Limb (tissue), 2 donors: Measurements from ENCODE around the gene KRT13.
"Not testable (repeated sequence)": the region's sequence is repeated elsewhere in the genome, so short reads cannot be mapped to it uniquely, and the experiment has no call there.

Experiments
- DNase-seq, 2 donors: peaks; one replicate each; pipeline ENCODE4 v3.0.0-alpha.2; 2016; ENCODE audit errors: extremely low spot score in 2 of 2

The KRT13 gene

GRCh38 chr17:41505007-41505808 lies at the start of gene KRT13:
Gene KRT13 (minus strand): TSS chr17:41505612. CDS start chr17:41505550, 62 bp downstream.
- DNase-seq: no peak

DNA sequence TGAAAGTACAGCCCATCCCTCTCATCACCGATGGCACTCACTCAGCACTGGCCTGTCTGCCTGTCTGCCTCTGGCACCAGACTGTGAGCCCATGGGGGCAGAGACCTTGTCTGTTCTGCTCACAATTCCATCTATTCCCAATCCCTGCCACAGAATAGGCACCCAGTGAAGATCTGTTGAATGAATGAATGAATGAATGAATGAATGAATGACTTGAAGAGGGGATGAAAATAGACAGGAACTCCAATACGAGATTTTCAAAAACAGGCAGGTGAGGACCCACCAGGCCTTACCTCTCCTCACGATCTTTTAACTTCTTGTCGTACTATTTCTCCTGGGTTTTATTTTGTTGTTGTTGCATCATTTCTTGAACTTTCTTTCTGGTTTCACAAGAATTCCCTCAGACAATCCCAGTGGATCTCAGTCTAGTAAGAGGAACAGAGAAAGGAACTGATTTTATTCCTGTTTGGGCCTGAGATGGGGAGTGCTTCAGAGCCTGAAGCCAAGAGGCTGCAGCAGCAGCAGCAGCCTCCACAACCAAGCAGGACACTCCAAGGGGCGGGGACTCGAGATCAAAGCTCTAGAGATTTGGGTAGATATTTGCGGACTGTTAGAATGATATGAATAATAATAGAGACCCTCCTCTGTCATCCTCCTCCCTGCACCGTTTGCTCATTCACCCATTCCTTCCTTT lies 48.7 kb upstream of the KRT13 start:
- no peak for DNase-seq

DNA sequence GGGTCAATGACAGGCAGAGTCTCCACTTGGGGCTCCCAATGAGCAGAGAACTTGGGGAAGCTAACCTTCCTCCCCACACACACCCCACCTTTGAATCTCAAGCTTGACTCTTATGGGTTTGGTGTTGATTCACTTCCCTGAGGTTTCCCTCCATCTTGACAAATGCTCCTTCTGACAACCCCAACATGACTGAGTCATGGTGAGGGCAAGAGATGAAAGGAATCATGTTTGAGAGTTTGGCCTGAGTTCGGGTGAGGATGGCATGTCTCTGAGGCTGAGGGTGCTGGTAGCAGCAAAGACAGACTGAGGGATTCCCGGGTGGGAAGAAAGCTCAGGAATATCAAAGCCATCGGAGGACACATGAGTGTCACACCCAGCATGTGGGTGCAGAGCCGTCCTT lies 47.8 kb upstream of the KRT13 start:
- no peak for DNase-seq

GRCh38 chr17:41552455-41552854 lies 47.0 kb upstream of the KRT13 start:
- no peak for DNase-seq

DNA sequence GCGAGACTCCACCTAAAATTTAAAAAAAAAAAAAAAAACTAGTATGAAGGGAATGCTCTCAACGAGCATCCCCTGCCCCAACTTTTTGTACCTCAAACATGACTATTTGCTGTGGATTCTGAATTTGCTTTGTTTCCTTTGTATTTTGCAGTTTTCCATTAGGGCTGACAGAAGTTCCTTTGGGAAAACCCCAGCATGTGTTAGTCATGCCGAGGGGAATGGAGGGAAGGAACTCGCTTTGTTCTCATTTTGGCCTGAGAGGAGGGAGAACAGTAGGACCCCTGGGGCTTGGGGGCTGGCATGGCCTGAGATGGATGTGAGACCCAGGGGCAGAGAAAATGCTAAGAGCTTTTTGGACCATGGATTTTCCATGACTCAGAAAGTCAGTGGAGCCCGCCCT lies 46.0 kb upstream of the KRT13 start:
- DNase-seq: no peak

GRCh38 chr17:41549596-41550039 lies 44.2 kb upstream of the KRT13 start:
- DNase-seq: no peak

GRCh38 chr17:41548844-41549595 lies 43.6 kb upstream of the KRT13 start:
- DNase-seq: peak; percentile 88 to 89

DNA sequence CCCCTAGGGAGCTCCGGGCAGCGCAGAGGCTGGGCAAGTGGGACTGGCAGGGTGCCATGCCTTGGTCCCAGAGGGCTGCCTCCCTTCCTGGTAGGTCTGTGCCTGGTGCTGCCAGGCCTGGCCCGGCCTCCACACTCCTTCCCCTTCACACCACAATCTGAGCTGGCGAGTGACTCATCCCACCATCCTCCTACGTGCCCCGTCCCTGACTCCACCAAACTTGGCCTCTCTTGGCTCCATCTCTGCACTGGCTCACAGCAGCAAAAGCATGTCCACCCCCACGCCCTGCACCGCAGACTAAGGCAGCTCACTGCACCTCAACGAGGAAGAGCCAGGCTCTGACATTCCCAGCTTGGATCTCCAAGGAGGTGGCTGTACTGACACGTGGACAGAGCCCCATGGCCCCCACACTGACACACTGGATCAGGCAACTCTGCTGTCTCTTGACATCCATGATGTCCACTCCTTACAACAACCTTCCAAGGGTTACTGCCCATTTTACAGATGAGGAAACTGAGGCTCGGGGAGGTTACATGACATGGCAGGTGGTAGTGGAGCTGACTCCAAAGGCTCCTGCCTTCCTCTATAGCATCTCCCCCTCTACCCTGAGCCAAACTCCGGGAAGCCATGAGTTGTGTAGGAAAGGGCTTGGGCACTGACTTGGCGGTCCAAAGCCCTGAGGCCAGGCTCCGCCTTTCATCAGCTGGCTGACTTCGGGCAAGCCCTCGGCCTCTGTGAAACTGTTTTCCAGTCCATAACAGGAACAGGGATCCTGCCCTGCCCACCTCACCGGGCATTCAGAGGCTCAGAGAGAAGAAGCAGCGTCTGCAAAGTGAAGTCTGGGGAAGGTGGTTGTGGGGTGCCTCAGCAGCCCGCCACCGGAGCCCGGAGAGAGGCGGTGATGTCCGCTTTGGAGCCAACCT lies 42.8 kb upstream of the KRT13 start:
- peak; percentile 9 to 54 for DNase-seq

- no peak for DNase-seq
Measured at GRCh38 chr17:41547378-41547841, 42.0 kb upstream of the KRT13 start.

DNA sequence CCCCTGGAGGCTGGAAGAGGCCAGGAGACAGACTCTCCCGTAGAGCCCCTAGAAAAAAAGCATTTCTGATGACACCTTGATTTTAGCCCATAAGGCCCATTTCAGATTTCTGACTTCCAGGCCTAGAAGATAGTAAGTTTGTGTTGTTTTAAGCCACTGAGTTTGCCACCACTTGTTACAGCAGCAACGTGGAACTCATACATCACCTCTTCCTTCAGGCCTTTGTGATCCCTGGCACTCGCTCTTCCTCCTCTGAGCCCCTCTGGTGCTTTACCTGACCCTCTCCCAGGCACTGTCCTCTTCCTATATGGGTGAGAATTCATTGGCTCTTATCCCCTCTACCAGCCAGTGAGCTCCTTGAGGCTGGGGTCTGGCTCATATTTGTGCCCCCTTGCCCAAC lies 41.4 kb upstream of the KRT13 start:
- no peak for DNase-seq

GRCh38 chr17:41545829-41546410 lies 40.5 kb upstream of the KRT13 start:
- no peak for DNase-seq

DNA sequence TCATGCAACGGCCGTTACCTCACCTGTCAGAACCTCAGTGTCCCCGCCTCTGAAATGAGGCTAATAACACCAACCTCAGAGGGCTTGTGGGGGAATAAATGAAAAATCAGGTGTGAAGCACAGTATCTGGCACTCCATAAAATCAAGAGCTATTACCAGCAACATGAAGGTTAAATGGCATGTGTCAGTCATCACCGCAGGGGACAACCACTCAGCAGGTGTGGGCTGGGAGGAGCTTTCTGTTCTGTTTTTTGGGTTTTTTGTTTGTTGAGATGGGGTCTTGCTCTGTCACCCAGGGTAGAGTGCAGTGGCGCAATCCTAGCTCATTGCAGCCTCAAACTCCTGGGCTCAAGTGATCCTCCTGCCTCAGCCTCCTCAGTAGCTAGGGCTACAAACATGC lies 39.5 kb upstream of the KRT13 start:
- DNase-seq: no peak

DNA sequence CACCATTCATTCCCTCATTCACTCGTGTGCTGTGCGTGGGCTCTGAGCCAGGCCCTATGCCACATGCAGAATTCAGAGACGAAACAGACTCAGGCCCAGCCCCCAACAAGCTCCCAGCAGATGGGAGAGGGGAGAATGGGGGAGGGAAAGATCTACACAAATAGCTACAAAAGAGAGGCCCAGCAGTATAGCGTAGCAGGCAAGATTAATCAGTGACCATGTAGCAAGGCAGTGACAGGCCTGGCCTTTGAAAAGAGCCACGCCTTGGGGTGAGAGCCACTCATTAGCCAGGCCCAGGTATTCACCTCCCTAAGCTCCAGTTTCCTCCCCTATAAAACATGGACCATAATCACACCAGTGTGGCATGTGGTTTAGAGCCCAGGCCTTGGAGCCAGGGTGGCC lies 39.1 kb upstream of the KRT13 start:
- DNase-seq: peak in 1 of 2 donors; percentile 27

DNA sequence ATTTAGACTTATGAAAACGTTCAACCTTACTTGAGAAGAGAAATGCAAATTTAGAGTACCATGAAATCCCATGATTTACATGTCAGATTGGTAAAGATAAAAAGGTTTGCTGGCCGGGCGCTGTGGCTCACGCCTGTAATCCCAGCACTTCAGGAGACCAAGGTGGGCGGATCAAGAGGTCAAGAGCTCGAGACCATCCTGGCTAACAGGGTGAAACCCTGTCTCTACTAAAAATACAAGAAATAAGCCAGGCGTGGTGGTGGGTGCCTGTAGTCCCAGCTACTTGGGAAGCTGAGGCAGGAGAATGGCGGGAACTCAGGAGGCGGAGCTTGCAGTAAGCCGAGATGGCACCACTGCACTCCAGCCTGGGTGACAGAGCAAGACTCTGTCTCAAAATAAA lies 37.4 kb upstream of the KRT13 start:
- not testable (repeated sequence) for DNase-seq

- DNase-seq: no peak
Measured at GRCh38 chr17:41542357-41542756, 36.9 kb upstream of the KRT13 start.

DNA sequence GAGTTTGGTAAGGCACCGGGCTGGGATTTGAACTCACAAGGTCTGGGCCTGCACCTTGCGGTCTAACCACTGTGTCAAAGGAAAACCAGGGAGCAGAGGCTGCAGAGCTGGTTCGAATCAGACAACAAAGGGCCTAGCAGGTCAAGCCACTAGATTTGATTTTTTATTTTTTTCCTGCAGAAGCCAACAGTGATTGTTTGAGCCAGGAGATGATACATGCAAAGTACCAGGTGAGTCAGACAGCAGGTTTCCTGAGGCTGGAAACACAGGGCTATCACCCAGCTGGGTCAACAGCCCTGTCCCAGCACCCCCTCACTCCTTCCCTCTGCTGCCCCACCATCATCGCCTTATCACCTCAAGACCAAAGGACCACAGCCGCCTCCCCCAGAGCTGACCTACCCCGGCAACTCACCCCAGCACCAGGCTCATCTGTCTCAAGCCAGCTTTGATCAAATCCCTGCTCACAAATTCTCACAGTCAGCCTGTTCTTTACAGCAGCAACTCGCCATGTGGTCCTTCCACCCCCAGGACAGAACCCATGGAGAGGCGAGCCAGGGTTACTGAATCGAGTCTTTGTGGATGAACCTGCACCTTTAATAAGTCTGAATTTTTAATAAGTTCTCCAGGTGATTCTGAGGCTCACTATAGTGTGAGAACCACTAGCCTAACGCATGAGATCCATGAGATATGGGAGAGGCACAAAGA lies 35.7 kb upstream of the KRT13 start:
- no peak for DNase-seq

GRCh38 chr17:41539979-41540701 lies 34.7 kb upstream of the KRT13 start:
- no peak for DNase-seq

- no peak for DNase-seq
Measured at GRCh38 chr17:41539071-41539492, 33.7 kb upstream of the KRT13 start.

DNA sequence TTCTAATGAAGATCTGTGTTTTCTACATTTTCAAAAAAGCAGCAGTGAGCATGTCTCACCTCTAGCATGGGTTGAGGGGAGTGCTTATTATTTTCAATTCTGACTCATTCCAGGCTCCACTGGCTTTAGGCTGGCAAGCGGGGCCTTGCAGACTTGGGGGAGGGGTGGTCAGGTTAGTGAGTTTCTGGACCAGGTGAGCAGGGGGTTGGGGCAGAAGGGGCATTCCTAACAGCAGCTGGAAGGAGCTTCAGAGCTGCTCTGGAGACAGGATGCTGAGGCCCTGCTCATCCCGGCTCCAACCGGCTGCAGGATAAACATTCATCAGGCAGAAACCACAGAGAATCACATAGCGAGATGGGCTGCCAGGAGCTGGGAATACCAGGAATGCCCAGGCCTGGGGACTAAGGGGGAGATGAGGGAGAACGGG lies 33.2 kb upstream of the KRT13 start:
- DNase-seq: no peak
